ENCODE measurements around the gene THNSL1. TPM values are rescaled to one million over a fixed set of nuclear protein-coding genes. Genes with fewer than 3 reads are reported as not detected.
"Not testable (repeated sequence)": the region's sequence is repeated elsewhere in the genome, so short reads cannot be mapped to it uniquely, and the experiment has no call there.

Gene THNSL1
- total RNA-seq, 1 donor from 2014 or later = 6.5 TPM

- ATAC-seq (no peak), DNase-seq (ENCODE audit: missing footprints) (no peak)
- intact Hi-C loops (cut with DNase I) = no loop called here
These were observed 23.8 kb upstream of the THNSL1 start for GRCh38 chr10:24992512-24993133.

GRCh38 chr10:24993237-24993958 is 23.0 kb upstream of the THNSL1 start:
- DNase-seq (ENCODE audit: missing footprints) = no peak
- ATAC-seq = no peak
- intact Hi-C loops (cut with DNase I) = no loop called here

- ATAC-seq = no peak
- intact Hi-C loops (cut with DNase I) = no loop called here
These were observed 21.3 kb upstream of the THNSL1 start for GRCh38 chr10:24995072-24995471.

GRCh38 chr10:24998044-24998443 is 18.4 kb upstream of the THNSL1 start:
- intact Hi-C loops (cut with DNase I) = no loop called here
- no peak for ATAC-seq
- DNase-seq (ENCODE audit: missing footprints) = no peak

More at GRCh38 chr10:24995072-24995471, 21.3 kb upstream of the THNSL1 start:
- DNase-seq (ENCODE audit: missing footprints) = no peak

- ATAC-seq; intact Hi-C loops (cut with DNase I); DNase-seq (ENCODE audit: missing footprints): not testable (repeated sequence)
These were observed 4.8 kb upstream of the THNSL1 start for GRCh38 chr10:25011591-25011990.

- DNase-seq (ENCODE audit: missing footprints) (no peak), ATAC-seq (no peak)
- intact Hi-C loops (cut with DNase I) = no loop called here
These were observed 1.8 kb upstream of the THNSL1 start for GRCh38 chr10:25014579-25014978.

GRCh38 chr10:25015828-25016375 is 510 bp upstream of the THNSL1 start, which contains the start of gene ENKUR:
Gene ENKUR (minus strand): TSS chr10:25016158. CDS start chr10:25015936, 222 bp downstream.
- ATAC-seq = peak; percentile 54
- peak; percentile 95 for DNase-seq (ENCODE audit: missing footprints)
- intact Hi-C loops (cut with DNase I) = loop anchor here (1.0 to 5.0 kb wide), 2 partner anchors 66 to 292 kb away; no protein-coding TSS in a partner anchor

- no peak for DNase-seq (ENCODE audit: missing footprints)
These were observed 760 bp downstream of the THNSL1 start for GRCh38 chr10:25017154-25017590.

GRCh38 chr10:25017661-25018060 is 1.2 kb downstream of the THNSL1 start:
- ATAC-seq (no peak), DNase-seq (ENCODE audit: missing footprints) (no peak)
- intact Hi-C loops (cut with DNase I) = loop anchor here (5.0 kb wide), 1 partner anchor 65 kb away; no protein-coding TSS in a partner anchor

More at GRCh38 chr10:25017154-25017590, 760 bp downstream of the THNSL1 start:
- intact Hi-C loops (cut with DNase I) = loop anchor here (5.0 kb wide), 1 partner anchor 65 kb away; no protein-coding TSS in a partner anchor
- no peak for ATAC-seq

- DNase-seq (ENCODE audit: missing footprints) (no peak), ATAC-seq (no peak)
- intact Hi-C loops (cut with DNase I) = loop anchor here (5.0 kb wide), 1 partner anchor 64 kb away; no protein-coding TSS in a partner anchor
These were observed 2.3 kb downstream of the THNSL1 start for GRCh38 chr10:25018703-25019102.

- DNase-seq (ENCODE audit: missing footprints) (no peak), ATAC-seq (no peak)
- intact Hi-C loops (cut with DNase I) = no loop called here
These were observed 6.9 kb downstream of the THNSL1 start for GRCh38 chr10:25023278-25023677.

GRCh38 chr10:25024528-25024927 is 8.1 kb downstream of the THNSL1 start:
- intact Hi-C loops (cut with DNase I) = no loop called here
- no peak for DNase-seq (ENCODE audit: missing footprints)
- ATAC-seq = no peak

- no peak for ATAC-seq
- intact Hi-C loops (cut with DNase I) = loop anchor here (2.0 kb wide), 1 partner anchor 54 kb away; no protein-coding TSS in a partner anchor
These were observed 10.1 kb downstream of the THNSL1 start for GRCh38 chr10:25026463-25026862.

GRCh38 chr10:25028711-25029110 is 12.3 kb downstream of the THNSL1 start:
- ATAC-seq (no peak), DNase-seq (ENCODE audit: missing footprints) (no peak)
- intact Hi-C loops (cut with DNase I) = no loop called here

More at GRCh38 chr10:25026463-25026862, 10.1 kb downstream of the THNSL1 start:
- DNase-seq (ENCODE audit: missing footprints) = no peak

- intact Hi-C loops (cut with DNase I) = no loop called here
- DNase-seq (ENCODE audit: missing footprints) (no peak), ATAC-seq (no peak)
These were observed 13.1 kb downstream of the THNSL1 start for GRCh38 chr10:25029519-25029918.

GRCh38 chr10:25036381-25036780 is 20.0 kb downstream of the THNSL1 start:
- ATAC-seq (no peak), DNase-seq (ENCODE audit: missing footprints) (no peak)
- intact Hi-C loops (cut with DNase I) = no loop called here

GRCh38 chr10:25038325-25038724 is 21.9 kb downstream of the THNSL1 start:
- no peak for DNase-seq (ENCODE audit: missing footprints)
- no peak for ATAC-seq
- intact Hi-C loops (cut with DNase I) = no loop called here

- no peak for ATAC-seq
- intact Hi-C loops (cut with DNase I) = no loop called here
- DNase-seq (ENCODE audit: missing footprints) = no peak
These were observed 23.1 kb downstream of the THNSL1 start for GRCh38 chr10:25039531-25039930.

- DNase-seq (ENCODE audit: missing footprints) (no peak), ATAC-seq (no peak)
- intact Hi-C loops (cut with DNase I) = no loop called here
These were observed 30.2 kb downstream of the THNSL1 start for GRCh38 chr10:25046641-25047040.

GRCh38 chr10:25047088-25047487 is 30.7 kb downstream of the THNSL1 start:
- ATAC-seq = no peak
- no peak for DNase-seq (ENCODE audit: missing footprints)
- intact Hi-C loops (cut with DNase I) = no loop called here

All from Right ventricle myocardium inferior (tissue), 1 donor.